Muscle of leg (tissue), 11 donors: ENCODE measurements around the gene TTN. TPM values are rescaled to one million over a fixed set of nuclear protein-coding genes. Genes with fewer than 3 reads are reported as not detected.
A peak's percentile ranks its signal among the peaks of the same experiment; 100 is the strongest.

Source experiments
- DNase-seq: peaks from one replicate; pipeline ENCODE4 v3.0.0; 2013
- H3K27ac ChIP-seq: one replicate; pipeline ENCODE4 v1.5.1; 2013; ENCODE audit warnings: mild to moderate bottlenecking, low read length, control low read depth
- H3K27me3 ChIP-seq: one replicate; pipeline ENCODE4 v1.6.1; 2013; ENCODE audit warnings: low read length; ENCODE audit not compliant: control insufficient read depth, insufficient read depth
- H3K36me3 ChIP-seq: one replicate; pipeline ENCODE4 v1.6.1; 2013; ENCODE audit warnings: low read length; ENCODE audit not compliant: control insufficient read depth, insufficient read depth
- H3K4me1 ChIP-seq: one replicate; pipeline ENCODE4 v1.6.1; 2013; ENCODE audit warnings: low read length; ENCODE audit not compliant: control insufficient read depth, insufficient read depth
- H3K4me3 ChIP-seq: one replicate; pipeline ENCODE4 v1.5.1; 2013; ENCODE audit warnings: low read length, control low read depth
- H3K9me3 ChIP-seq: replicated peaks from 2 replicates; pipeline ENCODE4 v1.6.1; 2013; ENCODE audit warnings: low read depth, low read length; ENCODE audit not compliant: control insufficient read depth
- WGBS: methylation state at CpG from one replicate; pipeline ENCODE4 v1.1.5; 2013; ENCODE audit warnings: missing lambda C conversion rate; ENCODE audit not compliant: insufficient coverage; 5-methylcytosine and 5-hydroxymethylcytosine counted together
- polyA plus RNA-seq, 8 donors: library from polyadenylated mRNA; unstranded; fragments of 120-200 nt; gene quantifications; one replicate each; pipeline versions ENCODE4 v1.2.1 to v1.2.3, GENCODE V29; 2013; ENCODE audit warnings: inconsistent platforms in 1 of 8, low replicate concordance in 1 of 8; ENCODE audit not compliant: insufficient read length in 8 of 8, insufficient read depth in 1 of 8
- total RNA-seq: library from RNA; stranded (reverse); fragments of 120-200 nt; gene quantifications from one replicate; pipeline ENCODE4 v1.2.4, GENCODE V29; 2013

The TTN gene
- total and polyA plus RNA-seq, 9 donors = 105 to 1,236 (median 194) TPM

DNA sequence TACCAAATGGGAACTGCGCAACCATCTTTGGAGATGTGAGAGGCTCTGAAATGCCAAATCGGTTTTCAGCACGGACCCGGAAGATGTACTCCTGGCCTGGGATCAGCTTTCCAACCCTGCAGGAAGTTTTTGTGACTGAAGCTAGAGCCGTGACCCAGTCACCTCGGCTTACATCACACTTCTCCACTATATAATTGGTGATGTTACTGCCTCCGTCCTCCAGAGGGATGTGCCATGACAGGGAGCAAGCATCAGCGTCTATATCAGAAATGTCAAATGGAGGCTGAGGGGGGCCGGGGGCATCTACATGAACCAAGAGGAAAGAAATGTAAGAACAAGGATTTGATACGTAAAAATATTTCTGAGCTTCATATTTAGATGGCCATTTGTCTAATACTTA is 222.6 kb downstream of the TTN start:
- H3K36me3 ChIP-seq = peaks cover 65% of the 10 kb centered on the region
- H3K27ac ChIP-seq = no peak overlapping the region
- WGBS = no CpG with 5 or more reads among the region's 10 CpGs
- no peaks in the 10 kb centered on the region for H3K27me3 ChIP-seq
- H3K4me3 ChIP-seq = no peak overlapping the region
- H3K4me1 ChIP-seq = no peaks in the 10 kb centered on the region
- H3K9me3 ChIP-seq = no peaks in the 10 kb centered on the region
- no peak for DNase-seq

DNA sequence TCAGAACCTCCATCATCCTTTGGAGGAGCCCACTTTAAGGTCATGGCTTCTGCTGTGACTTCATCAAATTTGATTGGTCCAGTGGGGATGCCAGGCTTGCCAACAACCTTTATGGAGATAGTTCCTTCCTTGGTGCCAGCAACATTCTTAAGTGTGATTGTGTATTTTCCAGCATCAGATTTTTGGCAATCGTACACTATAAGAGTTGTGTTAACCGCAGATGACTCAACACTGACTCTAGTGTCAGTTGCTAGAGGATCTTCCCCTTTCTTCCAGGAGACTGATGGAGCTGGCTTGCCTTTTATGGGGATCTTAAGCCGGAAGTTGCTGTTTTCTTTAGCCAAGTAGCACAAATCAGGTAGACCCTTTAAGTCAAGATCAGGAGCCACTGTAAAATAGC is 228.2 kb downstream of the TTN start:
- no peak overlapping the region for H3K27ac ChIP-seq
- H3K27me3 ChIP-seq = no peaks in the 10 kb centered on the region
- no peaks in the 10 kb centered on the region for H3K9me3 ChIP-seq
- WGBS = 60% methylated on average over 1 of the region's 3 CpGs
- no peak for DNase-seq
- H3K4me1 ChIP-seq = no peaks in the 10 kb centered on the region
- peaks cover 68% of the 10 kb centered on the region for H3K36me3 ChIP-seq
- H3K4me3 ChIP-seq = no peak overlapping the region

DNA sequence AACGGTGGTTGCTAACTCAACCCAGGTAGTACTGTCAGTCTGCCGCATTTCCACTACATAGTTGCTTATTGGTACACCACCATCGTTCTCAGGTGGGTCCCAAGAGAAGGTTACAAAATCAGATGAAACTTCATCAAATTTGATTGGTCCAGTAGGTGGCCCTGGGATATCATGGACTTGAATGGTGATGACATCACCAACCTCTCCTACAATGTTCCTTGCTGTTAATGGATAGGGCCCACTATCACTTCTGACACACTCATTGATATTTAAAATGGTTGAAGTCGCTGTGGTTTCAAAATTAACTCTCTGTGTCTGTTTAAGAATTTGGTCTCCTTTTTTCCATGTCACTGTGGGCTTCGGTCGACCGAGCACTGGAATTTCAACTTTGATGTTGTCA is 232.4 kb downstream of the TTN start:
- no peaks in the 10 kb centered on the region for H3K27me3 ChIP-seq
- H3K9me3 ChIP-seq = peaks cover 17% of the 10 kb centered on the region
- H3K4me3 ChIP-seq = no peak overlapping the region
- H3K36me3 ChIP-seq = peaks cover 88% of the 10 kb centered on the region
- no peak for DNase-seq
- no peak overlapping the region for H3K27ac ChIP-seq
- H3K4me1 ChIP-seq = no peaks in the 10 kb centered on the region
- 92% methylated on average over 5 of the region's 7 CpGs for WGBS

DNA sequence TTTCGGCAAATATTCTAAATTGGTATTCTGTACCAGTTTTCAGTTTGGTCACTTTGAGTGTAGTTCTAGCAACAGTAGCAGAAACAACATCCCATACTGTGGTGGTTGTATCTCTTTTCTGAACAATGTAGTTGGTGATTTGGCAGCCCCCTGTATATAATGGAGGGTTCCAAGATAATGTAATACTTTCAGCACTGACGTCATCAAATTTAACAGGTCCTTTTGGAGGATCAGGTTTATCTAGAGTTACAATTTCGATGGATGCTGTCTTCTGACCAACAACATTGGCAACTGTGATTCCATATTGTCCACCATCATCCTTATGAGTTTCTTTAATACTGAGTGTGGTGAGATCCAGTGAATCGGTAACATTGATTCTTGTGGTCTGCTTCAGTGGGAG is 239.0 kb downstream of the TTN start:
- WGBS = no CpG with 5 or more reads among the region's 4 CpGs

DNA sequence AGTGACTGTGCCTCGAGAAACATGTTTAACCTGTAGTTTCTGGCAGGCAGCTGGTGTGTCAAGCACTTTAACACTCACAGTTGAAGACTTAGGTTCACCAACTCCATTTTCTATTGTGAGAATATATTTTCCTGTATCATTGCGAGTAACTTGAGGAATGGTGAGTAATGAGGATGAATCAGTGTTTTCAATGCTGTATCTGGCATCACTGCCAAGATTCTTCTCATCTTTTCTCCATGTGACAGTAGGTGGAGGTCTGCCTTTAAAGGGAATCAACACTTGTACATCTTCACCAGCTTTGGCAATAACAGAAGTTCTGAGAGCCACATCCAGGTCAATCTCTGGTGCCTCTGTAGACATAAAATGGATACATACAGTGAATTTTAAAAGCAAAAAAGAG is 254.2 kb downstream of the TTN start:
- peaks cover 70% of the 10 kb centered on the region for H3K36me3 ChIP-seq
- H3K9me3 ChIP-seq = no peaks in the 10 kb centered on the region
- DNase-seq = no peak
- no CpG with 5 or more reads among the region's 2 CpGs for WGBS
- H3K27me3 ChIP-seq = no peaks in the 10 kb centered on the region
- no peak overlapping the region for H3K4me3 ChIP-seq
- no peaks in the 10 kb centered on the region for H3K4me1 ChIP-seq
- no peak overlapping the region for H3K27ac ChIP-seq

More for the DNA sequence above, 239.0 kb downstream of the TTN start:
- Histone ChIP-seq H3K36me3 (peaks cover 94% of the 10 kb centered on the region), H3K27ac (no peak overlapping the region), H3K27me3 (no peaks in the 10 kb centered on the region), H3K4me3 (no peak overlapping the region), H3K4me1 (no peaks in the 10 kb centered on the region), H3K9me3 (peaks cover 47% of the 10 kb centered on the region)
- DNase-seq = no peak

DNA sequence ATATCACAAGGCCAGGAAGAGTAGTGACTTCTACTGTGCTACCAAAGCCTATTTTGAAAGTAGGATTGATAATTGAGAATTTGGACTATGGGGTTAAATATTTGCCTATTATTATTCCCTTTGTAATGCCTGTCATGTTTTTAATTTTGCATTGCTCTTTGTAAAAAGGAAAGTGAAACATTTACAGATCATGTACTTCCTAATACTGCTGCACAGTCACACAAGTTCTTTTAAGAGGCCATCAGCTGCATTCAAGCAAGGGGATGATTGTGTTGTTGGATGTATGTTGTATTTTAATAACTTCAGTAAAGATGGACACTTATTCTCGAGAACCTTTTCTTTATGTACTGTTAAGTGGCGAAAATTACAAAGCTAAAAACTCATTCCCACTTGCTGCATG is 256.9 kb downstream of the TTN start:
- H3K4me3 ChIP-seq = no peak overlapping the region
- no peak overlapping the region for H3K27ac ChIP-seq
- DNase-seq = no peak
- H3K36me3 ChIP-seq = peaks cover 83% of the 10 kb centered on the region
- H3K27me3 ChIP-seq = no peaks in the 10 kb centered on the region
- H3K9me3 ChIP-seq = no peaks in the 10 kb centered on the region
- WGBS = no CpG with 5 or more reads among the region's 2 CpGs
- no peaks in the 10 kb centered on the region for H3K4me1 ChIP-seq

DNA sequence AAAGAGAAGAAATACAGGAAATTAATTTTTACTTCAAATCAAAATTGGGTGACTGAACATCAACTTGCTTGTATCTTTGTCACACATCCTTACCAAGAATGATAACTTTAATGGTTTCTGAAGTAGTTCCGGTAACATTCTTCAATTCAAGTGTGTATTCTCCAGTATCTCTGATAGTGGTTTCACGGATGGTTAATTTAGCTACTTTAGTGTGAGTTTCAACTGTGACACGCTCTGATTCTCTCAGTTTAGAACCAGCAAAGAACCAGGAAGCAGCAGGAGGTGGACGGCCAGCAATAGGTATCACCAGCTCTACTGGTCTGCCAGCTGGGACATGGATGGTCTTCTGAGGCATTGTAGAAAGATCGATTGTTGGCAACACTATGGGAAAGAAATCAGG is 264.7 kb downstream of the TTN start:
- Histone ChIP-seq H3K36me3 (peaks cover 73% of the 10 kb centered on the region), H3K27me3 (no peaks in the 10 kb centered on the region), H3K9me3 (no peaks in the 10 kb centered on the region), H3K4me3 (no peak overlapping the region), H3K4me1 (no peaks in the 10 kb centered on the region), H3K27ac (no peak overlapping the region)
- WGBS = 66% methylated on average over 2 of the region's 5 CpGs
- no peak for DNase-seq

DNA sequence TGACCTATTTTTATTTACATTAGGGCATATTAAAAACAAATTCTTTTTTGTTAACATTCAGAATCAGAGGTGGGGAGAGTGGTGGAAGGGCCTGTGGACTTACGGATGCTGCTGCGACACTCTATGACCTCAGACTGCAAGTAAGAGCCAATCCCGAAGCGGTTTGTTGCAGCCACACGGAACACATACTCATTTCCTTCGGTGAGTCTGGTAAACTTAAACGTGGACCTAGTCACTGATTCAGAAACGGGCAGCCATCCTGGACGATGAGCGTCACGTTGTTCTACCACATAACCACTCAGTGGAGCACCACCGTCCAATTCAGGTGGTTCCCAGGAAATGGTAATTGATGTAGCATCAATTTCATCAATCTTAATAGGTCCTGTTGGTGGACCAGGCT is 265.1 kb downstream of the TTN start:
- H3K4me3 ChIP-seq = no peak overlapping the region
- no peak for DNase-seq
- WGBS = 95% methylated on average over 8 of the region's 12 CpGs
- H3K27me3 ChIP-seq = no peaks in the 10 kb centered on the region
- no peaks in the 10 kb centered on the region for H3K4me1 ChIP-seq
- H3K27ac ChIP-seq = no peak overlapping the region
- no peaks in the 10 kb centered on the region for H3K9me3 ChIP-seq
- H3K36me3 ChIP-seq = peaks cover 72% of the 10 kb centered on the region

DNA sequence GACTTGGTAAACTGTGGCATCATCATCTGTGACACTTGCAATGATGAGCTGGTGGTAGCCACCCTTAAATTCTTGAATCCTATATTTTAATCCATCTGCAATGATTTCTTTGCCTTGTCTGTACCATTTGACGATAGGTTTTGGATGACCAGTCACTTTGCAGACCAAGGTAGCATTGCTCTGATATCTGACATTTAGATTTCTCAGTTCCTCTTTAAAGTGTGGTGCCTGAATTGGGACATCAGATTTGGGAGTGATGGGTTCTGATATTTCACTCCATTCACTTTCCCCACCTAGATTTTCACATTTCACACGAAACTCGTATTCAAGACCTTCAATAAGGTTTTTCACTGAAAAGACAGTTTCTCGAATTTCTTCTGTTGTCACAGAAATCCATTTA is 271.2 kb downstream of the TTN start:
- WGBS = 81% methylated on average over 3 of the region's 4 CpGs
- peaks cover 79% of the 10 kb centered on the region for H3K36me3 ChIP-seq
- H3K27ac ChIP-seq = no peak overlapping the region

DNA sequence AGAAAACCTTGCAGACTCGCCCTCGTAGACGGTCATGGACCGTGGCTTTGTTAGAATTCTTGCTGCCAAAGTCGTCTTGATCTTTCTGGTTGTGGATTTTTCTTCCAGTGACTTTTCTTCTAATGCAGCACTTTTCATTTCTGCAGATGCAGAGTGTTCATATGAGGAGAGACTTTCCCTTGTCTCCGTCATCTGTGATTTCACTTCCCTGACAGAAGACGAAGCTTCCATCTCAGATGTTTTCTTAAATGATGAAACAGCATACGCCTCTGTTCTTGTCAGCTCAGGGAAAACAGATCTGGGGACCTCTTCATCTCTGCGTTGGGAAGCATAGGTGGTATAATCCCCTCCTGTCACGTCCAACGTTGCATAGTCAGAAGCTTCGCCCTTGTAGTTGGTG is 276.1 kb downstream of the TTN start:
- DNase-seq = peak; percentile 31
- H3K4me3 ChIP-seq = no peak overlapping the region
- no peaks in the 10 kb centered on the region for H3K4me1 ChIP-seq
- H3K36me3 ChIP-seq = peaks cover 75% of the 10 kb centered on the region
- no peaks in the 10 kb centered on the region for H3K9me3 ChIP-seq
- 94% methylated on average over 11 of the region's 12 CpGs for WGBS
- no peak overlapping the region for H3K27ac ChIP-seq
- H3K27me3 ChIP-seq = no peaks in the 10 kb centered on the region

More for the DNA sequence above, 271.2 kb downstream of the TTN start:
- Histone ChIP-seq H3K27me3 (no peaks in the 10 kb centered on the region), H3K4me3 (no peak overlapping the region), H3K4me1 (no peaks in the 10 kb centered on the region), H3K9me3 (no peaks in the 10 kb centered on the region)
- DNase-seq = no peak

DNA sequence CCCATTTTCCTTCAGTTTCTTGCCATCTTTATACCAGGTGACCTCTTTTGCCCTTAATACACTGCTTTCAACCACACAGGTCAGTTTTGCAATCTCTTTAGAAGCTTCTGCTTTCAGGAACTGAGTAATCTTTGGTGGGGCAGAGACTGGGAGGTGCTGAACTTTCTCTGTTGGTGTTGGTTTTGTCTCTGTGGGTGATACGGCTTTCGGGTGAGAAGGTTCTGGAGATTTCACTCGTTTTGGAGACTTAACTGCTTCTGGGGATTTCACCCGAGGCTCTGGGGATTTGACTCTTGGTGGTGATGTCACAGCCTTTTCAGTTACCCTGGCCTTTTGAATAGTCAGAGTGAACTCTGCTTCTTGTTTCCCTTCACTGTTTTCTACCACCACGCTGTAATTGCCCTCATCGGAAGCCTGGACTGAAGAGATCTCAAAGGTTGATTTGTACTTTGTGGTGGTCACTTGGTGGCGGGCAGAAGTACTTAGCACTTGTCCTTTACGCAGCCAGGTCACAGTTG is 276.5 kb downstream of the TTN start:
- H3K27ac ChIP-seq = no peak overlapping the region
- H3K4me1 ChIP-seq = no peaks in the 10 kb centered on the region
- H3K27me3 ChIP-seq = no peaks in the 10 kb centered on the region
- no peaks in the 10 kb centered on the region for H3K9me3 ChIP-seq
- no peak overlapping the region for H3K4me3 ChIP-seq
- H3K36me3 ChIP-seq = peaks cover 74% of the 10 kb centered on the region
- peak; percentile 14 for DNase-seq
- WGBS = 78% methylated on average over 5 of the region's 8 CpGs
